22Rv1 (cell line): Measurements from ENCODE around the gene TNFSF9.

Source experiments
- ZFX ChIP-seq: fragments of 450-650 bp; IDR thresholded peaks from 2 replicates; pipeline ENCODE4 v1.6.1; 2017; ENCODE audit warnings: antibody characterized with exemption, borderline replicate concordance
- TF ChIP-seq, protein P1 (sequence below): fragments of 450-650 bp; IDR thresholded peaks from 2 replicates; pipeline ENCODE4 v1.5.1; 2017; ENCODE audit warnings: mild to moderate bottlenecking

DNA sequence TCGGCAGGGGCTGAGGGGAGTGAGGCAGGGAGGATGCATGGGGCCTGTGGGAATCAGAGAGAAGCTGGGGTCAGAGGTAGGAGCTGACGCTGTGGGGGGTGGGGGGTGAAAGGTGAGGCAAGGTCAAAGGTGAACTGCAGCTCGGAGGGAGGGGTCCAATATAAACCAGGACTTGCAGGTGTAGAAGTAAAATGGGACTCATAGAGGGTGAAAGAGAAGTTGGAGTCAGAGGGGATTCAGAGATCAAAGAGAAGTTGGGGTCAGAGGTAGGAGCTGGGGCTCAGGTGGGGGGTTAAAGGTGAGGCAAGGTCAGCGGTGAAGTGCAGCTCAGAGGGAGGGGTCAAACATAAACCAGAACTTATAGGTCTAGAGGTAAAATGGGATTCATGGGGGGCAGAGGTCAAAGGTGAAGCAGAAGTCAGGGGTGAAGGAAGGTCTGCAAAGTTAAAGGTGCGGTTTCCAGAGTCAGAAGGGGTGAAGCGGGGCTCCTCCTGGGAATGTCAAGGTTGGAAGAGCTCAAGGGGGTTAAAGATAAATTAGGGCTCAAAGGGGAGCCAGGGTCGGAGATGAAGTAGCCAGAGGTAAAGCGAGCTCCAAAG is 36.3 kb upstream of the TNFSF9 start:
- no peak for TF ChIP-seq ZFX
- TF ChIP-seq, protein P1, sequence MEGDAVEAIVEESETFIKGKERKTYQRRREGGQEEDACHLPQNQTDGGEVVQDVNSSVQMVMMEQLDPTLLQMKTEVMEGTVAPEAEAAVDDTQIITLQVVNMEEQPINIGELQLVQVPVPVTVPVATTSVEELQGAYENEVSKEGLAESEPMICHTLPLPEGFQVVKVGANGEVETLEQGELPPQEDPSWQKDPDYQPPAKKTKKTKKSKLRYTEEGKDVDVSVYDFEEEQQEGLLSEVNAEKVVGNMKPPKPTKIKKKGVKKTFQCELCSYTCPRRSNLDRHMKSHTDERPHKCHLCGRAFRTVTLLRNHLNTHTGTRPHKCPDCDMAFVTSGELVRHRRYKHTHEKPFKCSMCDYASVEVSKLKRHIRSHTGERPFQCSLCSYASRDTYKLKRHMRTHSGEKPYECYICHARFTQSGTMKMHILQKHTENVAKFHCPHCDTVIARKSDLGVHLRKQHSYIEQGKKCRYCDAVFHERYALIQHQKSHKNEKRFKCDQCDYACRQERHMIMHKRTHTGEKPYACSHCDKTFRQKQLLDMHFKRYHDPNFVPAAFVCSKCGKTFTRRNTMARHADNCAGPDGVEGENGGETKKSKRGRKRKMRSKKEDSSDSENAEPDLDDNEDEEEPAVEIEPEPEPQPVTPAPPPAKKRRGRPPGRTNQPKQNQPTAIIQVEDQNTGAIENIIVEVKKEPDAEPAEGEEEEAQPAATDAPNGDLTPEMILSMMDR, result no peak
